ENCODE data around the gene LDLRAD2. TPM values are rescaled to one million over a fixed set of nuclear protein-coding genes. Genes with fewer than 3 reads are reported as not detected.

LDLRAD2 gene, protein sequence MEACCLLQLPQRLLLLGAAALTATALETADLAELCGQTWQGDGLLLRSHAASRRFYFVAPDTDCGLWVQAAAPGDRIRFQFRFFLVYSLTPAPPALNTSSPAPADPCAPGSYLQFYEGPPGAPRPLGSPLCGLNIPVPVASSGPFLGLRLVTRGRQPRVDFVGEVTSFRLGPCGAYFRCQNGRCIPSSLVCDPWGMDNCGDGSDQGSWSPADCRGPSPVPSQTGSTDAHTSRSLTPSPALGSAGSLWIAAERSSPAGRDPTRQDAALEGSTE
- total RNA-seq (2022; extraction: Qiagen RNA extraction) = 0.02 to 0.17 TPM (median 0.07 TPM) in 4 of 5 replicates, not detected in the other

DNA sequence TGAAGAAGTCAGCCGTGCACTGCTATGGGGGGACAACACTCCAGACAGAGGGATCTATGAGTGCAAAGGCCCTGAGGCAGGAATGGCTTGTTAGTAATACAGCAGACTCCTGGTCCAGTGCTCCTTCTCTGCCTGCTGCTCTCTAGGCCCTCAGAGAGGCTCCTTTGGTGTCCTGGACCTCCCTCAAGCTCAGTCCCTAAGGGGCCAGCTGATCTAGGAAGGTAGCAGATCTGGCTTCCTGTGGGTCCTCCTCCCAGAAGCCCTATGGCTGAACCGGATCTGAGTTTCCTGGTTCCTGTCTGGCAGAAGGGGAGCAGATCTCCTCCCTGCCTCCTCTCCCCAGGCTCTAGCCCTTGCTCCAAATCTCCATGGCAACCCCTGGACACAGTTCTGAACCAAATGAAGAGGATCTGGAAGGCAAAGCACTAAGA lies at the start of gene LDLRAD2:
TSS of gene LDLRAD2 (plus strand) at position 391 of the 431 bp plus-strand sequence. CDS start 187 bp downstream, outside the sequence.

DNA sequence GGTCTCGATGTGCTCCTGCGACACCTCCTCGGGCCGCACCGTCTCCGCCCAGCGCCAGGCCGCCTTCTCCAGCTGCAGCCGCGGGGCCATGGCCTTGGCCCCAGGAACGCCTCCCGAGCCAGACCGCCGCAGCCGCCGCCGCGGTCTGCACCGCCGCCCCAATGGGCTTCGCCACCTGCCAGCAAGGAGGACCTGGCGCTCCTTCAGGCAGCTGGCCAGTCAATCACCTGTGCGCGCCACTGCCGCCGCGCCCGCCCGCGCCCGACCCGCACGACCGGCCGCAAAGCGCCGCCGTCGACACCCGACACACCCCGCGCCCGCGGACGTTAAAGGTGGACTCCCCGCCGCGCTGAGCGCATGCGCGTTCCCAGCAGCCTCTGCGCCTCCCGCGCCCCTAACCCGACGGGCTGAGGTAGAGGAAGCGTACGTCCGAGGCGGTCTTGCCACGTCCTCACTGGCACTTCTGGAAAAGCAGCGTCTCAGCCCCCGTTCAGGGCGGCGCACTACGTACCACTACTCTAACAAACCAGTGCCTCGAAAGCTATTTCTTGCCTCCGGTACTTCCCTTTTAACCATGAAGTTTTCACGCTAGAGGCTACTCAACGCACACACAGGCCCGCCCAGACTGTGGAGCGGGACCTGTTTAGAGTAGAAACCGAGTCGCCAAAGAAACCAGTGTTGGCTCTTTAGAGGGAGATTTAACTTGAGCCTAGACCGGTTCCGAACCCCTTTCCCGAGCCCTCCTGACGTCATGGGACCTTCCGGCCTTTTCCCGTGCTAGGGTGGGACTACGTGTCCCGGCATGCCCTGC lies 29.0 kb upstream of the LDLRAD2 start, which contains the start of gene USP48:
TSS of gene USP48 (minus strand) at position 282 of the 811 bp plus-strand sequence. CDS start at position 90, 192 bp downstream.

Other genes starting within 250 kb of the LDLRAD2 start
- gene RAP1GAP, start 142.9 kb upstream of the LDLRAD2 start, total RNA-seq (2022; extraction: Qiagen RNA extraction) = 8.1 to 11.4 TPM (median 10.8 TPM) in 5 replicates
- 14.9 to 18.0 TPM (median 16.9 TPM) in 5 replicates for gene USP48, start 29.1 kb upstream of the LDLRAD2 start, total RNA-seq (2022; extraction: Qiagen RNA extraction)
- gene HSPG2, start 125.0 kb downstream of the LDLRAD2 start, total RNA-seq (2022; extraction: Qiagen RNA extraction) = 52.6 to 78.9 TPM (median 72.9 TPM) in 5 replicates
- gene CELA3B, start 164.8 kb downstream of the LDLRAD2 start, total RNA-seq (2022; extraction: Qiagen RNA extraction) = not detected in 5 replicates
- gene CELA3A, start 189.4 kb downstream of the LDLRAD2 start, total RNA-seq (2022; extraction: Qiagen RNA extraction) = not detected in 5 replicates
- 143 to 215 TPM (median 160 TPM) in 5 replicates for gene CDC42, start 240.4 kb downstream of the LDLRAD2 start, total RNA-seq (2022; extraction: Qiagen RNA extraction)